Measurements from ENCODE around the gene BEST4. TPM values are rescaled to one million over a fixed set of nuclear protein-coding genes. Genes with fewer than 3 reads are reported as not detected.
A peak's percentile ranks its signal among the peaks of the same experiment; 100 is the strongest.

Gene BEST4
- total and polyA plus RNA-seq, 2 of the 4 experiments (the other 2 are of a cell fraction) = 0.07 TPM; not detected in 1

DNA sequence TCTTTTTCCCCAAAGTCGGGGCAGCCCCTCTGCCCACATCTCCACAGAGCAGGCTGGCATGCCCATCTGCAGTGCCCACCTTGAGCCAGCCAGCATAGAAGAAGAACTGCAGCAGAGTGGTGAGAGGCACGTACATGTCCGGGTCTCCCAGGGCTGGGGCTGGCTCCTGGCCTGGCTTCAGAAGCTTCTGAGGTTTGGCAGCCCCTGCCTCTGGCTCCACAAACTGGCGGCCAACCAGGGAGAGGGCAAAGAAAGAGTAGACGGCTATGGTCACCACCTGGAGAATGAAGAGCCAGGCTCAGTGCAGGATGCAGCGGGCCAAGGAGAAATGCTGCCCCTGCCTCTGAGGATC is 3.0 kb downstream of the BEST4 start:
- intact Hi-C loops (cut with micrococcal nuclease) = no loop called here
- no peak overlapping the region for H3K4ac ChIP-seq (ENCODE audit: low read depth, low read length)

More for the DNA sequence above, 3.0 kb downstream of the BEST4 start:
- DNase-seq = no peak
- no peak overlapping the region for H3K4me2 ChIP-seq (ENCODE audit: low read depth, low read length)
- no peak overlapping the region for H2AK5ac ChIP-seq (ENCODE audit: low read depth, low read length)
- ATAC-seq (ENCODE audit: low read depth) = no peak
- no peak overlapping the region for H2BK15ac ChIP-seq (ENCODE audit: low read depth, low read length)
- TF ChIP-seq BHLHE40 (IDR thresholded peaks at IDR 0.05; ENCODE audit: low read depth, low read length) = no peak
- H2BK5ac ChIP-seq (ENCODE audit: low read depth, low read length, poor library complexity, severe bottlenecking) = no peak overlapping the region
- no peak overlapping the region for H3K27ac ChIP-seq (ENCODE audit: insufficient read depth, low read length)
- in situ Hi-C loops (cut with MboI; ENCODE audit: low sequenced_read_pairs) = no loop called here
- no peak overlapping the region for H3K4me3 ChIP-seq (ENCODE audit: insufficient read depth, low read depth, low read length)
- peaks cover 8% of the 10 kb centered on the region; the same call in 1 of the 2 replicates for H3K9me1 ChIP-seq (ENCODE audit: insufficient read depth, low read length)
- H2BK20ac ChIP-seq (ENCODE audit: low read depth, low read length) = no peak overlapping the region
- H3K36me3 ChIP-seq (ENCODE audit: control insufficient read depth, insufficient read depth, low read length) = peaks cover 13% of the 10 kb centered on the region
- H3K23ac ChIP-seq (ENCODE audit: low read depth, low read length) = no peak overlapping the region
- dilution Hi-C loops (cut with HindIII; ENCODE audit: low sequenced_read_pairs, unreplicated experiment) = no loop called here
- H3K14ac ChIP-seq (replicated peaks; ENCODE audit: low read depth, low read length) = no peak overlapping the region
- H3K4me1 ChIP-seq (ENCODE audit: control insufficient read depth, insufficient read depth, low read length) = peaks cover 8% of the 10 kb centered on the region; the same call in 1 of the 2 replicates
- H3K56ac ChIP-seq (ENCODE audit: extremely low read depth, insufficient read depth, low read length) = no peak overlapping the region
- CTCF ChIA-PET = interaction anchor here (0.6 kb wide), 1 partner anchor 184 kb away, joined by 11 read pairs; no protein-coding TSS in a partner anchor
- H3K27me3 ChIP-seq (ENCODE audit: control insufficient read depth, insufficient read depth, low read length) = no peaks in the 10 kb centered on the region; the same call in 1 of the 2 replicates
- no peak overlapping the region for H4K5ac ChIP-seq (ENCODE audit: low read depth, low read length)
- 0 out of 2 replicates have a peak, but pooled peaks cover 10% of the 10 kb centered on the region for H4K20me1 ChIP-seq (ENCODE audit: insufficient read depth, low read length)
- POLR2A ChIA-PET (ENCODE audit: unreplicated experiment) = interaction anchor here (1.3 kb wide), 1 partner anchor 9 kb away, joined by 5 read pairs; no protein-coding TSS in a partner anchor
- H3K9ac ChIP-seq (ENCODE audit: low read depth, low read length) = no peak overlapping the region
- H3K79me1 ChIP-seq (ENCODE audit: low read depth in 1 of 2, low read length in 2 of 2) = peaks cover 0 to 13% of the 10 kb centered on the region in 2 experiments; a peak in 2 of 4 replicates
- H3K9me3 ChIP-seq (ENCODE audit: control insufficient read depth, insufficient read depth, low read length) = no peaks in the 10 kb centered on the region
- H2AK9ac ChIP-seq (replicated peaks; ENCODE audit: low read depth, low read length, poor library complexity) = peak overlapping the region; percentile 53
- H2AFZ ChIP-seq (replicated peaks; ENCODE audit: low read length, poor library complexity) = peak overlapping the region; percentile 77
- no peak overlapping the region for H3K18ac ChIP-seq (ENCODE audit: low read depth, low read length)
- H4K8ac ChIP-seq (ENCODE audit: low read depth in 2 of 2, low read length in 2 of 2) = no peak overlapping the region
- H2BK120ac ChIP-seq (ENCODE audit: low read depth, low read length) = no peak overlapping the region
- no TSS peak for BruUV-seq (replicated peaks)
- 83% methylated on average over 1 of the region's 6 CpGs; no CpG with 5 or more reads in 1 of the 2 experiments for WGBS, 2 experiments (ENCODE audit: extremely low coverage in 2 of 2, insufficient read length in 1 of 2)
- H4K91ac ChIP-seq (ENCODE audit: insufficient read depth, low read depth, low read length) = no peak overlapping the region
